H9 (cell line): ENCODE measurements around the gene DLG2. TPM values are rescaled to one million over a fixed set of nuclear protein-coding genes. Genes with fewer than 3 reads are reported as not detected.

ENCODE experiments used
- DNase-seq: peaks from one replicate; pipeline ENCODE4 v3.0.0-alpha.2; 2017
- H2AFZ ChIP-seq: one replicate; pipeline ENCODE4 v1.6.1; 2013; ENCODE audit warnings: mild to moderate bottlenecking, low read length, control low read depth, moderate library complexity
- H2AK5ac ChIP-seq: 2 replicates; pipeline ENCODE4 v1.6.1; 2013; ENCODE audit warnings: low read length, control low read depth, mixed read lengths; ENCODE audit not compliant: insufficient read length
- H2BK120ac ChIP-seq: one replicate; pipeline ENCODE4 v1.6.1; 2013; ENCODE audit warnings: low read depth, mild to moderate bottlenecking, low read length, control low read depth, inconsistent platforms; ENCODE audit not compliant: poor library complexity, severe bottlenecking
- H2BK12ac ChIP-seq: 2 replicates; pipeline ENCODE4 v1.6.1; 2013; ENCODE audit warnings: low read length, control low read depth, mixed read lengths, low read depth; ENCODE audit not compliant: insufficient read length
- H2BK15ac ChIP-seq: 2 replicates; pipeline ENCODE4 v1.6.1; 2013; ENCODE audit warnings: low read depth, low read length, control low read depth
- H2BK20ac ChIP-seq: one replicate; pipeline ENCODE4 v1.6.1; 2013; ENCODE audit warnings: low read depth, mild to moderate bottlenecking, low read length, control low read depth, inconsistent platforms; ENCODE audit not compliant: poor library complexity, severe bottlenecking
- H2BK5ac ChIP-seq: 2 replicates; pipeline ENCODE4 v1.6.1; 2013; ENCODE audit warnings: low read length, control low read depth, mixed read lengths; ENCODE audit not compliant: insufficient read length
- H3K14ac ChIP-seq: 2 replicates; pipeline ENCODE4 v1.6.1; 2013; ENCODE audit warnings: low read length, control low read depth; ENCODE audit not compliant: insufficient read depth
- H3K18ac ChIP-seq: 2 replicates; pipeline ENCODE4 v1.6.1; 2013; ENCODE audit warnings: low read depth, mild to moderate bottlenecking, mixed read lengths, low read length, control low read depth; ENCODE audit not compliant: insufficient read length
- H3K23ac ChIP-seq: 2 replicates; pipeline ENCODE4 v1.6.1; 2013; ENCODE audit warnings: low read length, control low read depth, mixed read lengths, low read depth; ENCODE audit not compliant: insufficient read length
- H3K23me2 ChIP-seq: 2 replicates; pipeline ENCODE4 v1.6.1; 2013; ENCODE audit warnings: low read depth, mild to moderate bottlenecking, mixed read lengths, low read length, control low read depth; ENCODE audit not compliant: insufficient read length, poor library complexity, severe bottlenecking
- H3K27ac ChIP-seq: 2 replicates; pipeline ENCODE4 v1.5.1; 2013; ENCODE audit warnings: low read length, control low read depth, mixed read lengths, low read depth; ENCODE audit not compliant: insufficient read length
- H3K27me3 ChIP-seq: 2 replicates; pipeline ENCODE4 v1.6.1; 2013; ENCODE audit warnings: low read length, control low read depth, inconsistent platforms; ENCODE audit not compliant: insufficient read depth
- H3K4ac ChIP-seq: 2 replicates; pipeline ENCODE4 v1.6.1; 2013; ENCODE audit warnings: low read depth, mild to moderate bottlenecking, control low read depth, inconsistent platforms, low read length, moderate library complexity
- H3K4me1 ChIP-seq: 2 replicates; pipeline ENCODE4 v1.6.1; 2013; ENCODE audit warnings: low read length, control low read depth, inconsistent platforms; ENCODE audit not compliant: insufficient read depth
- H3K4me2 ChIP-seq: 2 replicates; pipeline ENCODE4 v1.6.1; 2013; ENCODE audit warnings: low read length, control low read depth, mixed read lengths; ENCODE audit not compliant: insufficient read length, insufficient read depth
- H3K56ac ChIP-seq: 2 replicates; pipeline ENCODE4 v1.6.1; 2013; ENCODE audit warnings: low read depth, mild to moderate bottlenecking, mixed read lengths, low read length, control low read depth; ENCODE audit not compliant: insufficient read length
- H3K79me1 ChIP-seq: 2 replicates; pipeline ENCODE4 v1.6.1; 2013; ENCODE audit warnings: low read depth, mild to moderate bottlenecking, moderate library complexity, low read length, control low read depth, inconsistent platforms; ENCODE audit not compliant: insufficient read depth, poor library complexity, severe bottlenecking
- H3K79me2 ChIP-seq: 2 replicates; pipeline ENCODE4 v1.6.1; 2013; ENCODE audit warnings: low read length, control low read depth, inconsistent platforms; ENCODE audit not compliant: insufficient read depth
- H3K9ac ChIP-seq: 2 replicates; pipeline ENCODE4 v1.6.1; 2013; ENCODE audit warnings: low read length, control low read depth, mixed read lengths; ENCODE audit not compliant: insufficient read length; ENCODE audit errors: extremely low read depth
- H3K9me3 ChIP-seq: one replicate; pipeline ENCODE4 v1.6.1; 2013; ENCODE audit warnings: low read depth, low read length, inconsistent platforms; ENCODE audit not compliant: control insufficient read depth
- H3T11ph ChIP-seq: one replicate; pipeline ENCODE4 v1.6.1; 2013; ENCODE audit warnings: mild to moderate bottlenecking, low read length, control low read depth, inconsistent platforms
- H4K20me1 ChIP-seq: one replicate; pipeline ENCODE4 v1.6.1; 2013; ENCODE audit not compliant: control insufficient read depth, insufficient read length, insufficient read depth
- H4K5ac ChIP-seq: 2 replicates; pipeline ENCODE4 v1.6.1; 2013; ENCODE audit warnings: low read depth, mild to moderate bottlenecking, mixed read lengths, low read length, control low read depth; ENCODE audit not compliant: insufficient read length
- H4K8ac ChIP-seq: replicated peaks from 2 replicates; pipeline ENCODE4 v1.6.1; 2013; ENCODE audit warnings: low read length, control low read depth, mixed read lengths, low read depth; ENCODE audit not compliant: insufficient read length
- H4K91ac ChIP-seq: 2 replicates; pipeline ENCODE4 v1.6.1; 2013; ENCODE audit warnings: low read depth, mild to moderate bottlenecking, moderate library complexity, mixed read lengths, low read length, control low read depth; ENCODE audit not compliant: insufficient read length
- H3K27ac Mint-ChIP-seq, 3 experiments: 2 replicates in 2 of 3; 3 replicates in 1 of 3; pipeline ENCODE4 v1.8.0; 2020 to 2021; ENCODE audit warnings: mixed read lengths in 3 of 3, mild to moderate bottlenecking in 1 of 3, moderate library complexity in 1 of 3
- H3K27me3 Mint-ChIP-seq: 2 replicates; pipeline ENCODE4 v1.8.0; 2021; ENCODE audit warnings: low read depth, mild to moderate bottlenecking, moderate library complexity, mixed read lengths
- H3K36me3 Mint-ChIP-seq, 3 experiments: 2 replicates in 2 of 3; 3 replicates in 1 of 3; pipeline ENCODE4 v1.8.0; 2020 to 2021; ENCODE audit warnings: low read depth in 3 of 3, mixed read lengths in 3 of 3; ENCODE audit not compliant: insufficient read depth in 1 of 3
- H3K4me1 Mint-ChIP-seq, 2 experiments: 2 replicates each; pipeline ENCODE4 v1.8.0; 2020; ENCODE audit warnings: mixed read lengths in 2 of 2
- H3K4me3 Mint-ChIP-seq, 2 experiments: 2 replicates in 1 of 2; 3 replicates in 1 of 2; pipeline ENCODE4 v1.8.0; 2020 to 2021; ENCODE audit warnings: mild to moderate bottlenecking in 2 of 2, mixed read lengths in 2 of 2, moderate library complexity in 1 of 2
- H3K9me3 Mint-ChIP-seq, 2 experiments: 2 replicates in 1 of 2; 3 replicates in 1 of 2; pipeline ENCODE4 v1.8.0; 2020; ENCODE audit warnings: mild to moderate bottlenecking in 2 of 2, mixed read lengths in 2 of 2, moderate library complexity in 1 of 2
- CTCF ChIP-seq: fragments of 200-600 bp; sonication (generic); conservative IDR thresholded peaks from 3 replicates; pipeline ENCODE4 v1.8.0; 2021; ENCODE audit warnings: antibody characterized with exemption, mild to moderate bottlenecking
- WGBS: extraction: QIAGEN DNeasy Blood & Tissue Kit; methylation state at CpG from one replicate; pipeline ENCODE4 v1.1.7; 2013; ENCODE audit warnings: missing lambda C conversion rate, low lambda C conversion rate, mixed read lengths; ENCODE audit not compliant: insufficient read length; ENCODE audit errors: extremely low coverage; 5-methylcytosine and 5-hydroxymethylcytosine counted together
- total RNA-seq: library from RNA; stranded (reverse); gene quantifications from 2 replicates; pipeline ENCODE4 v1.2.1, GENCODE V29; 2021

The DLG2 gene
- total RNA-seq, 1 experiment from 2014 or later, result 8.0 TPM

DNA sequence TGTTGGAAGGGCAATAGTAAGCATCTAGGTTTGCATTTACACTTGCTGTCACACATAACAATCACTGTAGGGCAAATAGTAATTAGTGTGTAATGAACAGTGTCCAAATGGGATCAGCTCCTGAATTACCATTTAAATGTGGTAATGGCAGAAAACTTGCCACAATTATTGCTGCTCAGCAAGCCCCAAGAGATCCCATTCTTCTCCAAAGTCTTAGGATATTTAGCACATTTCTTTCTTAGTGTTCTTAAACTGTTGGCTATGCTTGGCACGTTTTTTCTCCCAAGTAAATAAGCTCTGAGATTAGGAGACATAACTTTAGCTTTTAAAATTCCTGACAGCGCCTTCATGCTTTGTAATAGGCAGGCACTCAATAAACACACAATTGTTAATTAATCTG, 1037.0 kb downstream of the DLG2 start:
- Histone ChIP-seq H2AFZ (no peak overlapping the region), H3K4me2 (no peak overlapping the region), H3K23me2 (no peaks in the 10 kb centered on the region), H3K4ac (no peak overlapping the region), H2BK5ac (no peak overlapping the region), H4K20me1 (no peaks in the 10 kb centered on the region), H3K27me3 (no peaks in the 10 kb centered on the region), H2BK15ac (no peak overlapping the region), H3K14ac (no peak overlapping the region), H2AK5ac (no peak overlapping the region), H3K23ac (no peak overlapping the region), H2BK20ac (no peak overlapping the region), H3K79me1 (no peaks in the 10 kb centered on the region), H3K56ac (no peak overlapping the region), H2BK12ac (no peak overlapping the region), H3K9ac (no peak overlapping the region), H3K79me2 (no peaks in the 10 kb centered on the region), H3K18ac (no peak overlapping the region), H4K91ac (no peak overlapping the region), H4K5ac (no peak overlapping the region), H2BK120ac (no peak overlapping the region), H3T11ph (no peak overlapping the region), H3K4me1 (no peaks in the 10 kb centered on the region), H4K8ac (no peak overlapping the region), H3K27ac (no peak overlapping the region), H3K9me3 (no peaks in the 10 kb centered on the region)
- H3K27ac Mint-ChIP-seq, result no peak overlapping the region
- no peak for TF ChIP-seq CTCF
- H3K9me3 Mint-ChIP-seq, result peaks cover 0 to 6% of the 10 kb centered on the region in 2 experiments; a peak in 2 of 5 replicates
- no CpG with 5 or more reads among the region's 2 CpGs for WGBS
- no peaks in the 10 kb centered on the region for H3K27me3 Mint-ChIP-seq
- peaks cover 7 to 9% of the 10 kb centered on the region in 2 experiments for H3K4me1 Mint-ChIP-seq
- DNase-seq, result no peak
- no peaks in the 10 kb centered on the region for H3K36me3 Mint-ChIP-seq
- no peak overlapping the region for H3K4me3 Mint-ChIP-seq
